ENCODE results near the gene GRID1.

DNA sequence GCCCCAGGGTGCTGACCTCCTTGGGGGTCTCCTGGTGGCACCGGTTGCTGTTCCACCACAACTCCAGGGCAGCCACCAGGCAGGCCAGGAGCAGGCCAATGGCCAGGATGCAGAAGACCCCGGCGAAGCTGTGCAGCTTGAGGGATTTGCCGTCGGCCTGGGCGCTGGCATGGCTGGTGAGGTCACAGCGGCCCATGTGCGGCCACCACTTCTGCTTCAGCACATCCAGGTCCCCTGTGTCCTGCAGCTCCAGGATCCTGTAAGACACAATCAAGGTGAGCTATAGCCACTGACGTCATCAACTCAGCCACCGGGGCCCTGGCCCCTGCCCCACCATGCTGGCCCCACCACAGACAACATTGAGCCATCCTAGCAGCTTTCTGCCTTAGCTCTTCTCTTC lies 753.2 kb downstream of the GRID1 start:
- TF ChIP-seq CTCF (IDR thresholded peaks at IDR 0.05) (no peak), POLR2A (IDR thresholded peaks at IDR 0.05) (no peak)
